Fibroblast of villous mesenchyme (primary cell): ENCODE measurements around the gene RAB11FIP3. TPM values are rescaled to one million over a fixed set of nuclear protein-coding genes. Genes with fewer than 3 reads are reported as not detected.

Source experiments
- DNase-seq: peaks from one replicate; pipeline ENCODE4 v3.0.0-alpha.2; 2010; ENCODE audit warnings: low read depth
- H3K4me3 ChIP-seq: 2 replicates; pipeline ENCODE4 v1.5.1; 2011; ENCODE audit warnings: low read depth, mild to moderate bottlenecking, low read length
- total RNA-seq: library from RNA; depleted of rRNA; stranded (reverse); fragments of >200 nt; gene quantifications from 2 replicates; pipeline ENCODE4 v1.2.3, GENCODE V29; 2012
- TF ChIP-seq, protein P1 (sequence below): IDR thresholded peaks from 2 replicates; pipeline ENCODE4 v1.5.1; 2012; ENCODE audit warnings: low read depth, mild to moderate bottlenecking, low read length; ENCODE audit not compliant: insufficient read depth

The RAB11FIP3 gene
- total RNA-seq, 1 donor = 19.4 TPM

DNA sequence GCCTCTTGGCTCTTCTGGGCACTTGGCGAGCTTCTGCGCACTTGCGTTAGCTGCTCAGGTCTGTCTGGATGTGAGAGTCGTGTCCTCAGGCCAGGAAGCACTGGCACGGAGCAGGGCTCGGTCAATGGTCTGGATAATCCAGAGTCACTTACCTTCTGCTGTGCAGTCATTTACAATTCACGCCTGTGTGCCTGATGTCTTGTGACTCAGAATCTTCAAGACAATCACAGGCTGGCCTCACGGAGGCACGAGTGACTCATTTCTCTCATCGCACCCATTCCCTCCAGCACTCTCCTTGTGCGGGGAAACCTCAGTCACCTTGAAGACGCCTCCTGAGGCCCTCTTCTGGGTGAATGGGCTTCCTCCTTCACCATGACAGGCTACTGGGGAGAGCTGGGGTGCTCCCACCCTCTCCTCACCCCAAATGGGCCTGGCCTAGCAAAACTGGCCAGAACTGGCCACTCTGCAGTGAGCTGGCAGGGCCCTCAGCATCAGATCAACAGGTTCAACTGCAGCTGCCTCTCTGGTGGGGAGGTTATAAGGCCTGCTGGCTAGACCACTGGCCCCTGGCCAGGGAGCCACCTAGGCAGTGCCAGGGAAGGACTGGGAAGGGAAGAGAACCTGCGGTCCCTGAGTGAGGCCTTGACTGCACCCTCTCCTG is 100.2 kb downstream of the RAB11FIP3 start:
- H3K4me3 ChIP-seq = peak overlapping the region; percentile 77
- TF ChIP-seq, protein P1, sequence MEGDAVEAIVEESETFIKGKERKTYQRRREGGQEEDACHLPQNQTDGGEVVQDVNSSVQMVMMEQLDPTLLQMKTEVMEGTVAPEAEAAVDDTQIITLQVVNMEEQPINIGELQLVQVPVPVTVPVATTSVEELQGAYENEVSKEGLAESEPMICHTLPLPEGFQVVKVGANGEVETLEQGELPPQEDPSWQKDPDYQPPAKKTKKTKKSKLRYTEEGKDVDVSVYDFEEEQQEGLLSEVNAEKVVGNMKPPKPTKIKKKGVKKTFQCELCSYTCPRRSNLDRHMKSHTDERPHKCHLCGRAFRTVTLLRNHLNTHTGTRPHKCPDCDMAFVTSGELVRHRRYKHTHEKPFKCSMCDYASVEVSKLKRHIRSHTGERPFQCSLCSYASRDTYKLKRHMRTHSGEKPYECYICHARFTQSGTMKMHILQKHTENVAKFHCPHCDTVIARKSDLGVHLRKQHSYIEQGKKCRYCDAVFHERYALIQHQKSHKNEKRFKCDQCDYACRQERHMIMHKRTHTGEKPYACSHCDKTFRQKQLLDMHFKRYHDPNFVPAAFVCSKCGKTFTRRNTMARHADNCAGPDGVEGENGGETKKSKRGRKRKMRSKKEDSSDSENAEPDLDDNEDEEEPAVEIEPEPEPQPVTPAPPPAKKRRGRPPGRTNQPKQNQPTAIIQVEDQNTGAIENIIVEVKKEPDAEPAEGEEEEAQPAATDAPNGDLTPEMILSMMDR = no peak
- peak; percentile 80 for DNase-seq

DNA sequence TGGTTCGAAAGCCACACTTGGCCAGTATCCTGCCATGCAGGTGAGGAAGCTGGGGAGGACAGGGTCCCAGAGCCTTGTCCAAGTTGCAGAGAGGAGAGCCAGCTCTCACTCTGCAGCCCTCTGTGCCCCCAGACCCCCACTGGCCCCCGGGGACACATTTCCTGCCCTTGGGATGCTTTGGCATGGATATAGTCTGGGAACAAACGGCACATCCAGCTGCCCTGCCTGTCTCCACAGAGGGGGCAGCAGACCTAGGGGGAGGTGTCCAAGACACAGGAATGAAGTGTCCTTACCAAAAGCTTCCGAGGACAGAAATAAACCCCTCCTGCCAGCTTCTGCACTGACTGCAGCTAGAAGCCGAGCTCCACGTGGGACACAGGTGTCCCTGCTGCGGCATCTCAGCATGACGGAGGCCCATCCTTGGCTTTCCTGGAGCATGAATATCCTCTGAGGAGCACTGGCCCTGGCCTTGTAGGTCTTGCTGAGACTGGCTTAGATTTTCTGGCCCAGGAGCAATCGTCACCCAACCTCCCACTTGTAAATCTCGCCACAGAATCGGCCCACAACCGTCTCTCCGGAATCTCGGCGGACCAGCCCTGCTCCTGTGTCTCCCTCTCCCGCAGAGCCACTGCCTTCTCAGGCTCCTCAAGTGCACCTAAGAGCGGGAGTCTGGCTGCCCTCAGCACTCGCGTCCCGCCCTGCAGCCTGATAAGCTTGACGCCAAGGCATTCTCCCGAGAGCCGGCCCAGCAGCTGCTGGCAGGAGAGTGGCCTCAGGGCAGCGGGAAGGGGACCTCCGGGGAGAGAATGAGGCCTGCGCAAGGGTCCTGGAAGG is 100.9 kb downstream of the RAB11FIP3 start:
- peak; percentile 65 for DNase-seq
- H3K4me3 ChIP-seq = peak overlapping the region; percentile 77
- TF ChIP-seq, protein P1 = no peak

DNA sequence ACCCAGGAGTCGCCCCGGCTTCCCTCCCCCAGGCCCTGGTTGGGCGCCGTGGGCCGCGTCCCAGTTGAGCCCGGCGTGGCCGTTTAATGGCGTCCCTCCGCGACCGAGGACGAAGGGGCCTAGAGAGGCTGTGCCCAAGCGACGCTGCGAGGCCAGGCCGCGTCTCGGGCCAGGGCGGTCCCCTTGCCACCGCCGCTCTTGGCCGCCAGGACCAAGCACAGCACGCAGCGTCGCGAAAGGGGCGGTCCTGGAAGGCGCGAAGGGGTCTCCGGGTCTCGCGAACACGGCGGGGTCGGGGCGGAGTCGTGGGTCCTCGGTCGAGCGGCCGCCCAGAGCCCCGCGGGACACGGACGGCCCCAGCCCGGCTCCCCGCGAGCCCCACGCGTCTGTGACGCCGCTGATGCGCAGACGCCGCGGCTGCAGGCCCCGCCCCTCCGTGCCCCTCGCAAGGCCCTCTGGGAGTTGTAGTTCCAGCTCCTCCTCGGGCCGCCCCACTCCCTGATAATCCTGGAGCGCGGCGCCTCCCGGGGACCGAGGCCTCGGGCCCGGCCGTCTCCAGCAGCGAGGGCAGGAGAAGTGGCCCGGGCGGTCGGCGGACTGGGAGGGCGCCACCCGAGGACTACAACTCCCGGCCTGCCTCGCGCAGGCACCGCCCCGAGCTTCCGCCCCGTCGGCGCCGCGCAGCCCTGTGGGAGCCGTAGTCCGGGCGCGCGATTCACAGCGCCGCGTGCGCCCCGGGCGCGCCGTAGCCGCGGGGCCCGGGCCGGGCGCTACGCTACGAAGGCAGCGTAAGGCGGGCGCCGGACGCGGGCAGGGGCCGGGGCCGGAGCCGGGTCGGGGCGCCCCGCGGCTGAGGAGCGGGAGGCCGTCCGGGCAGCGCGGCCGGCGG is 101.8 kb downstream of the RAB11FIP3 start, which contains the start of gene CAPN15:
Gene CAPN15, plus strand, starts transcription at position 698 of the 889 bp plus-strand sequence. CDS start 19,127 bp downstream, outside the sequence.
- peak; percentile 88 for DNase-seq
- TF ChIP-seq, protein P1 = peak; percentile 12
- peak within 1 kb of the TSS; percentile 79 for H3K4me3 ChIP-seq

- peak overlapping the region; percentile 79 for H3K4me3 ChIP-seq
- peak; percentile 70 for DNase-seq
- TF ChIP-seq, protein P1 = no peak
Observed at GRCh38 chr16:528111-529011, 102.9 kb downstream of the RAB11FIP3 start.

DNA sequence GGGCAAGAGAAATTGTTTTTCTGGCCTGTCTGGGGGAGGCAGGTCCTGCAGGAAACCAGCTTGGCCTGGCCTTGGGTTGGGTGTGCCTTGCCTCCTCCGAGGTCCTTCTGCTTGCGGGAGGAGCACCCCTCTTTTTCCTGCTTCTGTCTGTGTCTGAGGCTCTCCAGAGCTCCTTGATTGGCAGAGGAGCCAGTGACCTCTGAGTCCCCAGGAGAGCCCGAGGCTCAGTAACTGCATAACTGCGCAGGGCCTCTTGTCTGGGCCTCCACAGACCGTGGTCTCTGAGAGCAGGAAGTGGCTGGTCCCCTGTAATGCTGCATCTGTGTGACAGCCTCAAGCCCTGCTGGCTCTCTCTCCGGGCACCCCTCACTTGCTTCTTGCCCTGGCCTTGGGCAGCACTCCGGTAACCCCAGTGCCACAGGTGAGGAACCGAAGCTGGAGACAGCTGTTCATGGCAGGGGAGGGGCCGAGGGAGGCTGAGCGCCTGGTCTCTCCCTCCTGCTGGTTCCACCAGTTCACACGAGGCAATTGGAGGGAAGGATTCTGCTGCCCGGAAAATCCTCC is 103.6 kb downstream of the RAB11FIP3 start:
- DNase-seq = no peak
- TF ChIP-seq, protein P1 = no peak
- H3K4me3 ChIP-seq = peak overlapping the region; percentile 79
